Bone marrow (tissue), 2 donors: ENCODE results near the gene MUC5AC.

Experiments used
- DNase-seq, 2 donors: peaks; one replicate each; lab custom pipeline; 2025; lab: John Stamatoyannopoulos, UW

MUC5AC gene

DNA sequence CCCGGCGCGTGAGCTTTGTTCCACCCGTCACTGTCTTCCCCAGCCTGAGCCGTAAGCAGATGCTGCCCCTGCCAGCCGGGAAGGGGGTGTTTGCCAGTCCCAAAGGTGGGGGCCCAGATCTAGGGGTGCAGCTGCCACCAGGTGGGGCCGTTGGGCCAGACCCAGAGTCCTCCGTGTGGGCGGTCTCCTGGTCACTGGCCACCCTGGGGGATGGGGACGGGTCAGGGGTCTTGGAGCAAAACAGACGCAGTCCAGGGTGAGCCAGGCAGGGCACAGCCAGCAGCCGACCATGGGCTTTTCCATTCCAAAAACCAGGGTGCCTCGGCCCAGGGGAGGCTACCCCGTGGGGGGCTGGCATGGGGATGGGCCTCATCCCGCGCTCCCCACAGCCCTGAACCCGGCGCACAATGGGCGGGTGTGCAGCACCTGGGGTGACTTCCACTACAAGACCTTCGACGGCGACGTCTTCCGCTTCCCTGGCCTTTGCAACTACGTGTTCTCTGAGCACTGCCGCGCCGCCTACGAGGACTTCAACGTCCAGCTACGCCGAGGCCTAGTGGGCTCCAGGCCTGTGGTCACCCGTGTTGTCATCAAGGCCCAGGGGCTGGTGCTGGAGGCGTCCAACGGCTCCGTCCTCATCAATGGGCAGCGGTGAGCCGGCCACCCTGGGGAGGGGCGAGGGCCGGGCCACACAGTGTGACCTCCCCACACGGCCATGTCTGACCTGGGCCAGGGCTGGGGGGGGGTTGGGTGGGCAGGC lies 68.7 kb downstream of the MUC5AC start:
- no peak for DNase-seq

DNA sequence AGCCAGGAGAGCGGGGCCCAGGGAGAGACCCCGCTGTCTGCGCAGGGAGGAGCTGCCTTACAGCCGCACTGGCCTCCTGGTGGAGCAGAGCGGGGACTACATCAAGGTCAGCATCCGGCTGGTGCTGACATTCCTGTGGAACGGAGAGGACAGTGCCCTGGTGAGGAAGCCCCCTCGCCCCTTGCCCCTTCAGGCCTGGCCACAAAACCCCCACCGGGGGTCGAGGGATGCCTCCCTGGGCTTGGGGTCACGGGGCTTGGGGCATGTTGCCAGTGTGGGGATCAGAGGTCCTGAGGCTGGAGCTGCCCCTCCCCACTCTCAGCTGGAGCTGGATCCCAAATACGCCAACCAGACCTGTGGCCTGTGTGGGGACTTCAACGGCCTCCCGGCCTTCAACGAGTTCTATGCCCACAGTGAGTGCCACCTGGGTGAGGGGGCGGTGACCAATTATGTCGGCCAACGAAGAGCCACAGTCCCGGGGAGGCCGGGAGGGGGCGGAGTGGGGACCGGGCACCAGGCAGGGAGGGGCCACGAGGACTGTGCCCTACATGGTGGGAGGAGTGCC lies 69.3 kb downstream of the MUC5AC start:
- no peak for DNase-seq

- no peak for DNase-seq
These were observed 69.9 kb downstream of the MUC5AC start for GRCh38 chr11:1227551-1228100.

- DNase-seq, result no peak
These were observed 70.5 kb downstream of the MUC5AC start for GRCh38 chr11:1228101-1228821.

- no peak for DNase-seq
These were observed 71.2 kb downstream of the MUC5AC start for GRCh38 chr11:1228921-1229451.

- no peak for DNase-seq
These were observed 71.8 kb downstream of the MUC5AC start for GRCh38 chr11:1229471-1230120.

DNA sequence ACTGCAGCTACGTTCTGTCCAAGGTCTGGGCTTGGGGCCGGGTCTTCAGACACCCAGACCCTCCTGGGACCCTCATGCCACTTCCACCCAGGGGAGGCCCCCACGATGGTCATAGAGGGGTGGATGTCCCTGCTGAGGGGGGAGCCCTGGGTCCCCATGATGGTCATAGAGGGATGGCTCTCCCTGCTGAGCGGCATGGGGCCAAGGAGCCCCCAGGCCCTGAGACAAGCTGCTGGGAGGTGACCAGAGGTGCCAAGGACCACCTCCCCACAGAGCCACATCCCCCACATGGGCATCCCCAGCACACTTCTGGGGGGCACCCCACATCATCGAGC lies 72.3 kb downstream of the MUC5AC start:
- DNase-seq, result no peak

- no peak for DNase-seq
These were observed 73.0 kb downstream of the MUC5AC start for GRCh38 chr11:1230456-1231395.

GRCh38 chr11:1231396-1232020 lies 73.8 kb downstream of the MUC5AC start:
- no peak for DNase-seq

- no peak for DNase-seq
These were observed 74.5 kb downstream of the MUC5AC start for GRCh38 chr11:1232021-1232882.

GRCh38 chr11:1232883-1233321 lies 75.1 kb downstream of the MUC5AC start:
- DNase-seq, result no peak

GRCh38 chr11:1233351-1234053 lies 75.7 kb downstream of the MUC5AC start:
- no peak for DNase-seq

DNA sequence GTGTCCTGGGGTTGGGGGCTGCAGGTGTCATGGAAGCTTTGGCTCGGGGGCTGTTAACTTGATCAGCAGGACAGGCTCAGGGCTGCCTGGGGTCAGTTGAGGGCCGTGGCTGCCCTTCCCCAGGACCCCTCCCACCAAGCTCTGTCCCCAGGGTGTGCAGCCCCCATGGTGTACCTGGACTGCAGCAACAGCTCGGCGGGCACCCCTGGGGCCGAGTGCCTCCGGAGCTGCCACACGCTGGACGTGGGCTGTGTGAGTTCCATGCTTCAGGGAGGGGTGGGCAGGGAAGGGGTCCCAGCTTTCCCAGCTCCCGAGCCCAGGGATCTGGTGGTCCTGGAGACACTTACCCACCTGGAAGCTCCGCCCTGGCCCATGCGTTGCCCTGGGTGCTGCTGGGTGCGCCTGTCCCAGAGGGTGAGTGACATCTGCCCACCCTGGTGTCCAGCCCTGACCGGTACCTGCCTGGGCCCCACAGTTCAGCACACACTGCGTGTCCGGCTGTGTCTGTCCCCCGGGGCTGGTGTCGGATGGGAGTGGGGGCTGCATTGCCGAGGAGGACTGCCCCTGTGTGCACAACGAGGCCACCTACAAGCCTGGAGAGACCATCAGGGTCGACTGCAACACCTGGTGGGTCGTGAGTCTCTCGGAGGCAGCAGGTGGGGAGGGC lies 76.4 kb downstream of the MUC5AC start:
- no peak for DNase-seq

- DNase-seq, result no peak
These were observed 77.1 kb downstream of the MUC5AC start for GRCh38 chr11:1234771-1235305.

GRCh38 chr11:1235306-1235900 lies 77.7 kb downstream of the MUC5AC start:
- no peak for DNase-seq

DNA sequence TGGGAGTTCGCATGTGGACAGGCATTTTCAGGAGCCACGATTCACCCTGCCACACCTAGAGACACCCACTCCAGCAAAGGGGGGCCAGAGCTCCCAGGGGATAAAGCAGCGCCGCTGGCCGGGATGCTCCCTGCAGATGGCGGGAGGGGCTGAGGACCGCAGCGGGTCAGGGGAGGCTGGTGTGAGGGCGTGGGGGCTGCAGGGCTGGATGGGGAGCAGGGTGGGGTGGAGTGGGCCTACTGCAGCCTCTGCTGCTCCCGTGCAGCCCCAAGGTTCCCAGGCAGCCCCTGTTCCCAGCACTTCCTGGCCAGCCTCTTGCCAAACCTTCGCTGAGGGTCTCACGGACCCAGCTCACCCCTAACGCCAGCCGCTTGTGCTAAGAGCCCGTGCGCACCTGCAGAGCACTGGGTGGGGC lies 78.2 kb downstream of the MUC5AC start:
- DNase-seq, result no peak

GRCh38 chr11:1236316-1237127 lies 78.8 kb downstream of the MUC5AC start:
- DNase-seq, result no peak
